ENCODE results near the gene YIPF5.

DNA sequence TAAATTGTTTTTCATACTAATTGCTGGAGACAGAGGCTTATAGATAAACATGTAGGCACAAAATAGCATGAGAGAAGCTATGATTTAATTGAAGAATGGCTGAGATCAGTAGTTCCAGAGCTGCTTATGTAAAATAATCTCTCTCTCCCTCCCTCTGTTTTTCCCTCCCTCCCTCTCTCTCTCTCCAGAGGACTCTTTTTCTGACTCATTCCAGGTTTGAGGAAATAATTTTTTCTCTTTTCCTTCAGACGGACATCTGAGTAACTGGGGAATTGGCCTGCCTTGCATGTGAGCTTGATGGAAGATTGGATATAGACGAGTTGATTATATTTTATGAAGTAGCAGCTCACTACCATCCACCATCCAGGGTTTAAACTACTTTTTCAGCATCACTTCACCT, 35.7 kb upstream of the YIPF5 start:
- TF ChIP-seq CTCF (IDR thresholded peaks at IDR 0.05) (no peak), POLR2AphosphoS5 (IDR thresholded peaks at IDR 0.05) (no peak), EP300 (IDR thresholded peaks at IDR 0.05) (no peak), POLR2A (IDR thresholded peaks at IDR 0.05; ENCODE audit: low read depth) (no peak)

Measured in esophagus muscularis mucosa (tissue), 4 donors.